ENCODE data around the gene BEND6. TPM values are rescaled to one million over a fixed set of nuclear protein-coding genes. Genes with fewer than 3 reads are reported as not detected.

BEND6 gene
- total RNA-seq, 2 donors from 2014 or later: 0.26 TPM; not detected in 1

GRCh38 chr6:57017069-57017468, 62.2 kb downstream of the BEND6 start:
- Histone ChIP-seq H3K4me3 (no peak overlapping the region), H3K27ac (no peak overlapping the region), H3K4me1 (no peaks in the 10 kb centered on the region), H3K9me3 (no peaks in the 10 kb centered on the region), H3K36me3 (replicated peaks in 1 of 2; ENCODE audit: insufficient read depth in 1 of 2, low read depth in 2 of 2) (no peaks in the 10 kb centered on the region), H3K27me3 (no peaks in the 10 kb centered on the region)
- ATAC-seq (no peak), DNase-seq (no peak)
- TF ChIP-seq, protein P1, sequence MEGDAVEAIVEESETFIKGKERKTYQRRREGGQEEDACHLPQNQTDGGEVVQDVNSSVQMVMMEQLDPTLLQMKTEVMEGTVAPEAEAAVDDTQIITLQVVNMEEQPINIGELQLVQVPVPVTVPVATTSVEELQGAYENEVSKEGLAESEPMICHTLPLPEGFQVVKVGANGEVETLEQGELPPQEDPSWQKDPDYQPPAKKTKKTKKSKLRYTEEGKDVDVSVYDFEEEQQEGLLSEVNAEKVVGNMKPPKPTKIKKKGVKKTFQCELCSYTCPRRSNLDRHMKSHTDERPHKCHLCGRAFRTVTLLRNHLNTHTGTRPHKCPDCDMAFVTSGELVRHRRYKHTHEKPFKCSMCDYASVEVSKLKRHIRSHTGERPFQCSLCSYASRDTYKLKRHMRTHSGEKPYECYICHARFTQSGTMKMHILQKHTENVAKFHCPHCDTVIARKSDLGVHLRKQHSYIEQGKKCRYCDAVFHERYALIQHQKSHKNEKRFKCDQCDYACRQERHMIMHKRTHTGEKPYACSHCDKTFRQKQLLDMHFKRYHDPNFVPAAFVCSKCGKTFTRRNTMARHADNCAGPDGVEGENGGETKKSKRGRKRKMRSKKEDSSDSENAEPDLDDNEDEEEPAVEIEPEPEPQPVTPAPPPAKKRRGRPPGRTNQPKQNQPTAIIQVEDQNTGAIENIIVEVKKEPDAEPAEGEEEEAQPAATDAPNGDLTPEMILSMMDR (IDR thresholded peaks at IDR 0.05): no peak
- no peak for TF ChIP-seq POLR2A (IDR thresholded peaks at IDR 0.05)
- WGBS, 2 donors: 16 to 22% methylated on average over 3 of the region's 3 CpGs
- intact Hi-C loops (cut with DNase I): no loop called here

DNA sequence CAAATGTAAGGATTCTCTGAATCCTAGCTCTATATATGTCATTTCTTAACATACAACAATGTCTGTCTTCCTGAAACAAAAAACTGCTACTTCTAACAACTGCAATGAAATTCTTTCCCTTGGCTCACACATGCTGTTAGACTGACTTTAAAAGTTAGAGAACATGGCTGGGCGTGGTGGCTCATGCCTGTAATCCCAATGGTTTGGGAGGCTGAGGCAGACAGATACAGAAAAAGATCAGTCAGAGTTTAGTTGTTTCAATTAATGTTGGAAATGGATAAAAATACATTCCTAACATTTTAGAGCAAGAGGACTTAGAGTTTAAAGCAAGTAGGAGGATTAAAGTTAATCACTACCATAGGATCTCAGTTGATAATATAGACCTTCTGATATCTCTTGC, 62.9 kb downstream of the BEND6 start:
- no peaks in the 10 kb centered on the region for H3K9me3 ChIP-seq
- TF ChIP-seq, protein P1 (IDR thresholded peaks at IDR 0.05): no peak
- H3K36me3 ChIP-seq (replicated peaks in 1 of 2; ENCODE audit: insufficient read depth in 1 of 2, low read depth in 2 of 2): no peaks in the 10 kb centered on the region
- no peak overlapping the region for H3K4me3 ChIP-seq
- 86 to 95% methylated on average over 1 of the region's 1 CpG for WGBS, 2 donors
- intact Hi-C loops (cut with DNase I): no loop called here
- DNase-seq: no peak
- H3K4me1 ChIP-seq: no peaks in the 10 kb centered on the region
- H3K27ac ChIP-seq: no peak overlapping the region
- ATAC-seq: no peak
- H3K27me3 ChIP-seq: no peaks in the 10 kb centered on the region

- TF ChIP-seq, protein P1 (IDR thresholded peaks at IDR 0.05): no peak
- no peak for TF ChIP-seq POLR2A (IDR thresholded peaks at IDR 0.05)
- Histone ChIP-seq H3K9me3 (no peaks in the 10 kb centered on the region), H3K36me3 (replicated peaks in 1 of 2; ENCODE audit: insufficient read depth in 1 of 2, low read depth in 2 of 2) (no peaks in the 10 kb centered on the region), H3K27ac (no peak overlapping the region), H3K27me3 (no peaks in the 10 kb centered on the region), H3K4me1 (no peaks in the 10 kb centered on the region), H3K4me3 (no peak overlapping the region)
- WGBS, 2 donors: 69 to 71% methylated on average over 4 of the region's 4 CpGs
- intact Hi-C loops (cut with DNase I): no loop called here
- no peak for DNase-seq
- no peak for ATAC-seq
These were observed 64.5 kb downstream of the BEND6 start for GRCh38 chr6:57019434-57019833.

- DNase-seq: no peak
- ATAC-seq: no peak
- 5 to 12% methylated on average over 1 of the region's 1 CpG for WGBS, 2 donors
- TF ChIP-seq POLR2A (IDR thresholded peaks at IDR 0.05): no peak
- TF ChIP-seq, protein P1 (IDR thresholded peaks at IDR 0.05): peak; percentile 23 to 56 (median 50)
- no peak overlapping the region for H3K4me3 ChIP-seq
- H3K27me3 ChIP-seq: no peaks in the 10 kb centered on the region
- H3K4me1 ChIP-seq: no peaks in the 10 kb centered on the region
- no peaks in the 10 kb centered on the region for H3K36me3 ChIP-seq (replicated peaks in 1 of 2; ENCODE audit: insufficient read depth in 1 of 2, low read depth in 2 of 2)
- no peaks in the 10 kb centered on the region for H3K9me3 ChIP-seq
- intact Hi-C loops (cut with DNase I): no loop called here
- H3K27ac ChIP-seq: no peak overlapping the region
These were observed 66.3 kb downstream of the BEND6 start for GRCh38 chr6:57021086-57021720.

GRCh38 chr6:57024321-57024720, 69.4 kb downstream of the BEND6 start:
- no peaks in the 10 kb centered on the region for H3K4me1 ChIP-seq
- DNase-seq (no peak), ATAC-seq (no peak)
- no peaks in the 10 kb centered on the region for H3K27me3 ChIP-seq
- no peaks in the 10 kb centered on the region for H3K9me3 ChIP-seq
- WGBS, 2 donors: 57% methylated on average over 2 of the region's 2 CpGs
- H3K36me3 ChIP-seq (replicated peaks in 1 of 2; ENCODE audit: insufficient read depth in 1 of 2, low read depth in 2 of 2): no peaks in the 10 kb centered on the region
- TF ChIP-seq, protein P1 (IDR thresholded peaks at IDR 0.05): no peak
- no peak for TF ChIP-seq POLR2A (IDR thresholded peaks at IDR 0.05)
- no peak overlapping the region for H3K4me3 ChIP-seq
- intact Hi-C loops (cut with DNase I): no loop called here
- H3K27ac ChIP-seq: no peak overlapping the region

Data from body of pancreas (tissue), 4 donors.